Measurements from ENCODE around the gene PRUNE2. TPM values are rescaled to one million over a fixed set of nuclear protein-coding genes. Genes with fewer than 3 reads are reported as not detected.

The PRUNE2 gene
- total RNA-seq, 1 experiment from 2014 or later: 0.59 TPM

- DNase-seq (ENCODE audit: low read depth, low spot score): no peak
- no peak for TF ChIP-seq YY1 (IDR thresholded peaks at IDR 0.05; ENCODE audit: extremely low read depth, insufficient replicate concordance, low read depth, low read length)
- TF ChIP-seq SP1 (IDR thresholded peaks at IDR 0.05; ENCODE audit: low read depth): no peak
- no peak for TF ChIP-seq ZFX (IDR thresholded peaks at IDR 0.05)
- no peak for TF ChIP-seq POLR2A (IDR thresholded peaks at IDR 0.05; ENCODE audit: borderline replicate concordance, extremely low read depth, insufficient read depth, insufficient read length)
- TF ChIP-seq CBX3 (IDR thresholded peaks at IDR 0.05; ENCODE audit: low read depth): no peak
- no peak for TF ChIP-seq SIN3A (IDR thresholded peaks at IDR 0.05; ENCODE audit: low read depth)
- no peak for TF ChIP-seq SRF (IDR thresholded peaks at IDR 0.05; ENCODE audit: low read depth)
- TF ChIP-seq, protein P1, sequence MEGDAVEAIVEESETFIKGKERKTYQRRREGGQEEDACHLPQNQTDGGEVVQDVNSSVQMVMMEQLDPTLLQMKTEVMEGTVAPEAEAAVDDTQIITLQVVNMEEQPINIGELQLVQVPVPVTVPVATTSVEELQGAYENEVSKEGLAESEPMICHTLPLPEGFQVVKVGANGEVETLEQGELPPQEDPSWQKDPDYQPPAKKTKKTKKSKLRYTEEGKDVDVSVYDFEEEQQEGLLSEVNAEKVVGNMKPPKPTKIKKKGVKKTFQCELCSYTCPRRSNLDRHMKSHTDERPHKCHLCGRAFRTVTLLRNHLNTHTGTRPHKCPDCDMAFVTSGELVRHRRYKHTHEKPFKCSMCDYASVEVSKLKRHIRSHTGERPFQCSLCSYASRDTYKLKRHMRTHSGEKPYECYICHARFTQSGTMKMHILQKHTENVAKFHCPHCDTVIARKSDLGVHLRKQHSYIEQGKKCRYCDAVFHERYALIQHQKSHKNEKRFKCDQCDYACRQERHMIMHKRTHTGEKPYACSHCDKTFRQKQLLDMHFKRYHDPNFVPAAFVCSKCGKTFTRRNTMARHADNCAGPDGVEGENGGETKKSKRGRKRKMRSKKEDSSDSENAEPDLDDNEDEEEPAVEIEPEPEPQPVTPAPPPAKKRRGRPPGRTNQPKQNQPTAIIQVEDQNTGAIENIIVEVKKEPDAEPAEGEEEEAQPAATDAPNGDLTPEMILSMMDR (IDR thresholded peaks at IDR 0.05 in 2 of 3, conservative IDR thresholded peaks at IDR 0.05 in 1 of 3; ENCODE audit: borderline replicate concordance in 1 of 3, insufficient read depth in 1 of 3, low read depth in 2 of 3, low read length in 2 of 3): no peak
- TF ChIP-seq RAD21 (IDR thresholded peaks at IDR 0.05; ENCODE audit: low read depth): no peak
- TF ChIP-seq JUND (IDR thresholded peaks at IDR 0.05): no peak
- TF ChIP-seq ELF1 (IDR thresholded peaks at IDR 0.05; ENCODE audit: borderline replicate concordance, low read depth): no peak
- CTCF ChIA-PET: no interaction called here
- intact Hi-C loops (cut with micrococcal nuclease): no loop called here
- Histone ChIP-seq H3K9me2 (ENCODE audit: insufficient read depth) (no peaks in the 10 kb centered on the region), H3K27ac (ENCODE audit: low read depth, low read length) (no peak overlapping the region), H3K27me3 (ENCODE audit: insufficient read depth, low read length) (no peaks in the 10 kb centered on the region; the same call in 1 of the 2 replicates), H3K4me1 (ENCODE audit: control insufficient read depth in 1 of 2, insufficient read depth in 2 of 2, low read length in 2 of 2) (no peaks in the 10 kb centered on the region), H3K36me3 (ENCODE audit: control insufficient read depth in 1 of 2, insufficient read depth in 2 of 2, low read length in 2 of 2) (no peaks in the 10 kb centered on the region), H3K4me3 (replicated peaks in 1 of 2; ENCODE audit: low read depth in 1 of 2, low read length in 2 of 2) (no peak overlapping the region), H2AFZ (ENCODE audit: low read depth, low read length, poor library complexity, severe bottlenecking) (no peak overlapping the region), H3K4me2 (ENCODE audit: low read length) (no peak overlapping the region), H3K9ac (ENCODE audit: low read length) (no peak overlapping the region), H3K79me2 (ENCODE audit: insufficient read depth, low read length) (no peaks in the 10 kb centered on the region), H4K20me1 (ENCODE audit: insufficient read depth) (no peaks in the 10 kb centered on the region), H3K9me3 (ENCODE audit: control insufficient read depth in 1 of 2, insufficient read depth in 1 of 2, low read depth in 1 of 2, low read length in 2 of 2) (no peaks in the 10 kb centered on the region)
- RAD21 ChIA-PET (ENCODE audit: low non-redundant PET in 1 of 2, low total read pairs in 2 of 2, uncharacterized antibody in 2 of 2, unreplicated experiment in 2 of 2): no interaction called here
- POLR2A ChIA-PET: no interaction called here
- no peak for ATAC-seq
- BruUV-seq (replicated peaks): no TSS peak
These were observed 188.7 kb downstream of the PRUNE2 start for GRCh38 chr9:76717176-76717575.

Measured in HCT116 (cell line).